HFFc6 (cell line): ENCODE data around the gene PDZD2. TPM values are rescaled to one million over a fixed set of nuclear protein-coding genes. Genes with fewer than 3 reads are reported as not detected.
"Not testable (repeated sequence)": the region's sequence is repeated elsewhere in the genome, so short reads cannot be mapped to it uniquely, and the experiment has no call there.

Source experiments
- DNase-seq: peaks from one replicate; pipeline ENCODE4 v3.0.0-alpha.2; 2018
- H3K27ac Mint-ChIP-seq: 2 replicates; pipeline ENCODE4 v1.8.0; 2020; ENCODE audit warnings: mild to moderate bottlenecking, mixed read lengths
- H3K27me3 Mint-ChIP-seq: 2 replicates; pipeline ENCODE4 v1.8.0; 2021; ENCODE audit warnings: mild to moderate bottlenecking, moderate library complexity, mixed read lengths; ENCODE audit not compliant: insufficient read depth
- H3K36me3 Mint-ChIP-seq: 2 replicates; pipeline ENCODE4 v1.8.0; 2021; ENCODE audit warnings: low read depth, mixed read lengths
- H3K4me1 Mint-ChIP-seq: 2 replicates; pipeline ENCODE4 v1.8.0; 2020; ENCODE audit warnings: low read depth, mixed read lengths
- H3K4me3 Mint-ChIP-seq: 2 replicates; pipeline ENCODE4 v1.8.0; 2020; ENCODE audit warnings: mild to moderate bottlenecking, moderate library complexity, mixed read lengths
- H3K9me3 Mint-ChIP-seq: 2 replicates; pipeline ENCODE4 v1.8.0; 2020; ENCODE audit warnings: mild to moderate bottlenecking, mixed read lengths
- total RNA-seq, 6 experiments: library from RNA; stranded (reverse); fragmentation: NEBNext Ultra II Directional; extraction: Animal tissue kit (Norgen Biotek cat#: 25700); gene quantifications; 2 replicates in 1 of 6; 3 replicates in 5 of 6; pipeline ENCODE4 v1.2.3, GENCODE V29; 2021
- TF ChIP-seq, protein P1 (sequence below): fragments of 200-600 bp; sonication (generic); IDR thresholded peaks from 2 replicates; pipeline ENCODE4 v1.5.0; 2021; ENCODE audit warnings: antibody characterized with exemption, mild to moderate bottlenecking

PDZD2 gene
- total RNA-seq, 6 experiments from 2014 or later: 0.02 to 0.12 (median 0.09) TPM

DNA sequence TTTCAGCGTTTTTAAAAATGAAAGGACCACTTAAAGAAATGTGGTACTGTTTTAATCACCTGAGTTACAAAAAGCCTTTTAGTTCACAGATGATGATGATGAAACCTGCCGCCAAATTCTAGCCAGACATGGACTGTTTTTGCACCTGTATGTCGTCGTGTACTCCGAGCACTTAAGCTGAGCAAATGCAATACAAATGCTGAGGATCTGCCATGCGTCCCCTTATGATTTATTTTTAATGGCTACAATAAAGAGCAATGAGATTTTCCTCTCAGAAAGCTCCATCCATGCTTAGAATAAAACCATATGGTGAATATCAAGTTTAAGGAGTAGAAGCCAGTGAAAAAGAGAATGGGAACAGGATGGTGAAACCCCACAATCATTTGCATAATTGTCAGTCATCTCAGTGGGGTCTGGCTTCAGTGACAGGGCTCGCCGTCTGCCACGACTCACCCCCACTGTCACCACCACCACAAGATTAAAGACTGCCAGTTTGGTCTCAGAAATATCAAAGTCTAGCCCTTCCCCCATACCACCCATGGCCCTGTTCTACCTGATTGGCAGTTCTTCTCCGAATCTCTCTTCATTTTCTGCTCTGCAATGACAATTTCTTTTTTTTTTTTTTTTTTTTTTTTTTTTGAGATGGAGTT is 375.3 kb downstream of the PDZD2 start:
- H3K36me3 Mint-ChIP-seq: no peaks in the 10 kb centered on the region
- H3K27ac Mint-ChIP-seq: no peak overlapping the region
- H3K9me3 Mint-ChIP-seq: no peaks in the 10 kb centered on the region

DNA sequence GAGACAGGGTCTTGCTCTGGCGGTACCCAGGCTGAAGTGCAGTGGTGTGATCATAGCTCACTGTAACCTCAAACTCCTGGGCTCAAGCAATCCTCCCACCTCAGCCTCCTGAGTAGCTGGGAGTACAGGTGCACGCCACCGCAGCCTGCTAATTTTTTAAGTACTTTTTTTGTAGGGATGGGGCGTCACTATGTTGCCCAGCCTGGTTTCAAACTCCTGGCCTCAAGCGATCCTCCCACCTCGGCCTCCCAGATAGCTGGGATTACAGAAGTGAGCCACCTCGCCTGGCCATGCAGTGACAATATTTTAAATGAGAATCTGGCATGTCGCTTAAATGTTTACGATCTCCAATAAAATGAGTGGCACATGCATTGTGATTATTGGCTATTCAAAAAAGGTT is 376.3 kb downstream of the PDZD2 start:
- not testable (repeated sequence) for H3K27ac Mint-ChIP-seq, H3K4me3 Mint-ChIP-seq, H3K36me3 Mint-ChIP-seq, H3K9me3 Mint-ChIP-seq, DNase-seq
- Mint-ChIP-seq H3K4me1 (peaks cover 18% of the 10 kb centered on the region), H3K27me3 (peaks cover 14% of the 10 kb centered on the region)

More for the DNA sequence above, 375.3 kb downstream of the PDZD2 start:
- H3K27me3 Mint-ChIP-seq: peaks cover 13% of the 10 kb centered on the region
- no peak for DNase-seq
- H3K4me1 Mint-ChIP-seq: peaks cover 18% of the 10 kb centered on the region
- TF ChIP-seq, protein P1, sequence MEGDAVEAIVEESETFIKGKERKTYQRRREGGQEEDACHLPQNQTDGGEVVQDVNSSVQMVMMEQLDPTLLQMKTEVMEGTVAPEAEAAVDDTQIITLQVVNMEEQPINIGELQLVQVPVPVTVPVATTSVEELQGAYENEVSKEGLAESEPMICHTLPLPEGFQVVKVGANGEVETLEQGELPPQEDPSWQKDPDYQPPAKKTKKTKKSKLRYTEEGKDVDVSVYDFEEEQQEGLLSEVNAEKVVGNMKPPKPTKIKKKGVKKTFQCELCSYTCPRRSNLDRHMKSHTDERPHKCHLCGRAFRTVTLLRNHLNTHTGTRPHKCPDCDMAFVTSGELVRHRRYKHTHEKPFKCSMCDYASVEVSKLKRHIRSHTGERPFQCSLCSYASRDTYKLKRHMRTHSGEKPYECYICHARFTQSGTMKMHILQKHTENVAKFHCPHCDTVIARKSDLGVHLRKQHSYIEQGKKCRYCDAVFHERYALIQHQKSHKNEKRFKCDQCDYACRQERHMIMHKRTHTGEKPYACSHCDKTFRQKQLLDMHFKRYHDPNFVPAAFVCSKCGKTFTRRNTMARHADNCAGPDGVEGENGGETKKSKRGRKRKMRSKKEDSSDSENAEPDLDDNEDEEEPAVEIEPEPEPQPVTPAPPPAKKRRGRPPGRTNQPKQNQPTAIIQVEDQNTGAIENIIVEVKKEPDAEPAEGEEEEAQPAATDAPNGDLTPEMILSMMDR: no peak
- H3K4me3 Mint-ChIP-seq: no peak overlapping the region

DNA sequence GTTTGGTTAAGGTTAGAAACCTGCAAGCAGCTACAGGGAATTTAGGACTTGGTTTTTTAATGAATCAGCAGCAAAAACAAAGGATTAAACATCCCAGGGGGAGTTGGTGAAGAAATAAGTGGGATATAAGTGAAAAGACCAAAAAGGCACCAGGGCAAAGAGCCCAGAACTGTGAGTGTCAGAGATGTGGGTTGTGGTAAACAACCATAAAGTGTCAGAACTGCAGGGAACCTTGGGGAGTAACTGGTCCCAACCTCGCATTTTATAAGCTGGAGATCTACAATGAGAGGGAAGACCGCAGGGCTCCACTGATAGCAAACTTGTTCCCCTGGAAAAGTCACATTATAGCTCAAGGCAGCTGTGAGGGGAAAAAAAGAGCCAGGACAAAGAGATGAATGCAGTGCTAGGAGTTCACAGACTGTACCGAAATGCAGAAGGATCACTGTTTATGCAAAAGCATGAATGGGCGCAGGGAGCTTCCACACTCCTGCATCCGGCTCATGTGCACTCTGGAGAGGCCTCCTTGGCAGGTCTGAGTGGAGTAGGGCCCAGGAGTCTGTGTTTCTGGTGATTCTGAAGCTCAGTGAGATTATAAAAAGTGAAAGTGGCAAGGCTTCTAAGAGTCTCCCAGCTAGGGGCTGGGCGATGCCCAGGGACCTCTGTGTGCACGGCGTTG is 378.9 kb downstream of the PDZD2 start:
- Mint-ChIP-seq H3K27ac (no peak overlapping the region), H3K4me3 (no peak overlapping the region; the same call in 1 of the 2 replicates), H3K36me3 (no peaks in the 10 kb centered on the region), H3K9me3 (no peaks in the 10 kb centered on the region), H3K4me1 (peaks cover 22% of the 10 kb centered on the region), H3K27me3 (peaks cover 13% of the 10 kb centered on the region)
- TF ChIP-seq, protein P1: no peak
- DNase-seq: no peak

DNA sequence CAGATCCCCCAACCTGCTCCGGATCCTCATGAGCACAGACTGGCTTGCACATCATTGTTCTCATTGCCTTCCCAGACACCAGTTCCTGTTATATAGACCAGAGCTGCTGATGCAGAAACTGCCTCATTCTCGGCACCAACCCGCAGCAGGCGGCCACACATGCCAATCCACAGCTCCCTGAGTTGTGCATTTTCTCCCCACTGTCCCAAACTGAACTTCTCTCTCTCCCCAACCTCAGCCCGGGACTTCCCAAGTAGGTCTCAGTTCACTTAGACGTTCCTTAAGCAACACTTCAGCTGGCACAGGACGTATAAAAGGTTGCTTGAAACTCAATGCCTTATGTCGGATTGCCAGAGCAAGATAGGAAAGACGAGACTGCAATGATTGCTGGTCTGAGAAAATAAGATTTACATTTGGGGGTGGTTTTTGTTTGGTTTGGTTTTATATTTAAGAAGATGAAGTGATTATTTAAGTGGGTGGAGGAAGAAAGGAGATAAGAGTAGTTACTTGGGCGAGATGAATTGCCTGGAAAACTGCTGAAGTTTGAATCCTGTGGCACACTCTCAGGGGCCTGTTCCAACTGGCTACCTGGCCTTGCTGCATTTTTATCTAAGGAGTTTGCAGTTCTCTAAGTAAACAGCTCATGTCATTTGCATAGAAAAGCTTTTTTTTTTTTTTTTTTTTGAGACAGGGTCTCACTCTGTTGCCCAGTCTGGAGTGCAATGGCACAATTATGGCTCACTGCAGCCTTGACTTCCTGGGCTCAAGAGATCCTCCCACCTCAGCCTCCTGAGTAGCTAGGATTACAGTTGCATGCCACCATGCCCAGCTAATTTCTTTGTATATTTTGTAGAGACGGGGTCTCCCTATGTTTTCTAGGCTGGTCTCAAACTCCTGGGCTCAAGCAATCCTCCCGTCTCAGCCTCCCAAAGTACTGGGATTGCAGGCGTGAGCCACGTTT is 379.8 kb downstream of the PDZD2 start:
- no peak for DNase-seq
- H3K4me3 Mint-ChIP-seq: no peak overlapping the region
- H3K36me3 Mint-ChIP-seq: no peaks in the 10 kb centered on the region
- TF ChIP-seq, protein P1: no peak
- H3K9me3 Mint-ChIP-seq: no peaks in the 10 kb centered on the region
- peaks cover 16% of the 10 kb centered on the region for H3K27me3 Mint-ChIP-seq
- no peak overlapping the region for H3K27ac Mint-ChIP-seq
- H3K4me1 Mint-ChIP-seq: peaks cover 24% of the 10 kb centered on the region

DNA sequence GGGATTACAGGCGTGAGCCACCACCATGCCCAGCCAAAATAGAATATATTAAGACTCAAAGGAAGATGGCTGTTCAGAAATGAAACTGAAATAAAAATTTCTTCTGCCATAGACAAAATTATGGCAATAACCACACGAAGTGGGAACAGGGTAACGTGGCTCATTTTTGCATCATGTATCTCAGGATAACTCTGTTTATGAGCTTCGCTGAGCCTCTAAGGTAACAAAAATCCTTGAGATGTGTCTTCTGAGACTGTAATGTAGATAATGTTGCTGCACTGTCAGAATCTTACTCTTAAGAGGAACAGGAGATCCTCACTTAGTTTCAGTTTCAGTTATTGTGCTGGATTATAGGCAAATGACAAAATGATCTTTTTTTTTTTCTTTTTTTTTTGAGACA is 381.3 kb downstream of the PDZD2 start:
- Mint-ChIP-seq H3K9me3 (no peaks in the 10 kb centered on the region), H3K4me3 (no peak overlapping the region; the same call in 1 of the 2 replicates), H3K36me3 (no peaks in the 10 kb centered on the region), H3K27me3 (peaks cover 16% of the 10 kb centered on the region), H3K4me1 (peaks cover 20% of the 10 kb centered on the region), H3K27ac (no peak overlapping the region)
- TF ChIP-seq, protein P1: no peak
- no peak for DNase-seq
